Prostate gland (tissue), 2 donors: ENCODE measurements around the gene GGACT.
A peak's percentile ranks its signal among the peaks of the same experiment; 100 is the strongest.

ENCODE experiments used
- POLR2AphosphoS5 ChIP-seq: sonication (generic); formaldehyde crosslinking; IDR thresholded peaks from one replicate; pipeline ENCODE4 v1.6.1; 2017; ENCODE audit warnings: antibody characterized with exemption
- TF ChIP-seq, protein P1 (sequence below), 4 experiments: fragments of 200-600 bp in 2 of 4; fragments of 450-650 bp in 2 of 4; sonication (generic) in 2 of 4; IDR thresholded peaks; 1 replicate in 3 of 4; 2 replicates in 1 of 4; pipeline ENCODE4 v1.5.1; 2016 to 2019; ENCODE audit warnings: antibody characterized with exemption in 4 of 4, mild to moderate bottlenecking in 2 of 4, moderate library complexity in 2 of 4

DNA sequence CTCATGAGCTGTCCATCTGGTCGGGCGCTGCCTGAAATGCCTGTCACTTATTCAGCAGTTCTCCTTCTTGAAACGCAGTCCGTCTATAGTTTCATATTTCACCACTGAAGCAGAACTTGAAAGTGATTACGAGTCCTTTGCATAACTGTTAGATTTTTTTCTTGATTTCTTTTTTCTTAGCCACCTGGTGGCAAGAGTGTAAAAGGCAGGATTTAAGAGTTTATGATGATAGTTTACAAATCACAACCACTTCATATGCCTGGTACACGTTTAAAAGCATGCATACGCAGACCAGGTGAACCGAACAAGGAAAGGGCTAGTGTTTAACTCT lies 45.8 kb downstream of the GGACT start:
- TF ChIP-seq, protein P1, sequence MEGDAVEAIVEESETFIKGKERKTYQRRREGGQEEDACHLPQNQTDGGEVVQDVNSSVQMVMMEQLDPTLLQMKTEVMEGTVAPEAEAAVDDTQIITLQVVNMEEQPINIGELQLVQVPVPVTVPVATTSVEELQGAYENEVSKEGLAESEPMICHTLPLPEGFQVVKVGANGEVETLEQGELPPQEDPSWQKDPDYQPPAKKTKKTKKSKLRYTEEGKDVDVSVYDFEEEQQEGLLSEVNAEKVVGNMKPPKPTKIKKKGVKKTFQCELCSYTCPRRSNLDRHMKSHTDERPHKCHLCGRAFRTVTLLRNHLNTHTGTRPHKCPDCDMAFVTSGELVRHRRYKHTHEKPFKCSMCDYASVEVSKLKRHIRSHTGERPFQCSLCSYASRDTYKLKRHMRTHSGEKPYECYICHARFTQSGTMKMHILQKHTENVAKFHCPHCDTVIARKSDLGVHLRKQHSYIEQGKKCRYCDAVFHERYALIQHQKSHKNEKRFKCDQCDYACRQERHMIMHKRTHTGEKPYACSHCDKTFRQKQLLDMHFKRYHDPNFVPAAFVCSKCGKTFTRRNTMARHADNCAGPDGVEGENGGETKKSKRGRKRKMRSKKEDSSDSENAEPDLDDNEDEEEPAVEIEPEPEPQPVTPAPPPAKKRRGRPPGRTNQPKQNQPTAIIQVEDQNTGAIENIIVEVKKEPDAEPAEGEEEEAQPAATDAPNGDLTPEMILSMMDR (IDR thresholded peaks at IDR 0.05), result peak in 3 of 4 experiments; percentile 45 to 57 (median 55)
- TF ChIP-seq POLR2AphosphoS5, result peak; percentile 9
